ENCODE results near the gene TMBIM4.

DNA sequence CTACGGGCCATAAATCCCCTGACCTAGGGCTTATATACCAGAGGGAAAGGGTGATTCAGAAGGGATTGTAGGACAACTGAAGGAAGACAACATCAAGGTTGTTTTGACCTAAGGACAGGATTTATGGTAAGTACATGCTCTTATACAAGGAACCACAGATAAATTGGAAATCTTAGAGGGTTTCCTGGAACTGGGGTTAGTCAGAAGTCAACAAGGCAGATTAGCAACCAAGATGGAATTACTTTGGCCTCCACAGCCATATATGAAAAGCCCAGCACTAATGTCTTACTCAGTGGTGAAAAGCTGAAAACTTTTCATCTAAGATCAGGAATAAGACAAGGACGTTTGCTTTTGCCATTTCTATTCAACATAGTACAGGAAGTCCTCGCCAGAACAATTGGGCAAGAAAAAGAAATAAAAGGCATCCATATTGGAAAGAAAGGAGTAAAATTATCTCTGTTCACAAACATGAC lies 5.4 kb downstream of the TMBIM4 start:
- TF ChIP-seq, protein P1, sequence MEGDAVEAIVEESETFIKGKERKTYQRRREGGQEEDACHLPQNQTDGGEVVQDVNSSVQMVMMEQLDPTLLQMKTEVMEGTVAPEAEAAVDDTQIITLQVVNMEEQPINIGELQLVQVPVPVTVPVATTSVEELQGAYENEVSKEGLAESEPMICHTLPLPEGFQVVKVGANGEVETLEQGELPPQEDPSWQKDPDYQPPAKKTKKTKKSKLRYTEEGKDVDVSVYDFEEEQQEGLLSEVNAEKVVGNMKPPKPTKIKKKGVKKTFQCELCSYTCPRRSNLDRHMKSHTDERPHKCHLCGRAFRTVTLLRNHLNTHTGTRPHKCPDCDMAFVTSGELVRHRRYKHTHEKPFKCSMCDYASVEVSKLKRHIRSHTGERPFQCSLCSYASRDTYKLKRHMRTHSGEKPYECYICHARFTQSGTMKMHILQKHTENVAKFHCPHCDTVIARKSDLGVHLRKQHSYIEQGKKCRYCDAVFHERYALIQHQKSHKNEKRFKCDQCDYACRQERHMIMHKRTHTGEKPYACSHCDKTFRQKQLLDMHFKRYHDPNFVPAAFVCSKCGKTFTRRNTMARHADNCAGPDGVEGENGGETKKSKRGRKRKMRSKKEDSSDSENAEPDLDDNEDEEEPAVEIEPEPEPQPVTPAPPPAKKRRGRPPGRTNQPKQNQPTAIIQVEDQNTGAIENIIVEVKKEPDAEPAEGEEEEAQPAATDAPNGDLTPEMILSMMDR (conservative IDR thresholded peaks at IDR 0.05 in 1 of 2, IDR thresholded peaks at IDR 0.05 in 1 of 2; ENCODE audit: extremely low read depth in 1 of 2, insufficient read depth in 1 of 2, low read depth in 1 of 2, low read length in 2 of 2) = no peak
- TF ChIP-seq EZH2 (IDR thresholded peaks at IDR 0.05; ENCODE audit: borderline replicate concordance, low read length) = no peak

Measured in mammary epithelial cell (primary cell).